OCI-LY7 (cell line): ENCODE measurements around the gene SEPSECS.

ENCODE experiments used
- CTCF ChIP-seq: fragments of 200-600 bp; sonication (generic); conservative IDR thresholded peaks from 2 replicates; pipeline ENCODE4 v1.5.1; 2014; ENCODE audit warnings: mild to moderate bottlenecking, antibody characterized with exemption, low read length, moderate library complexity, mixed read lengths
- EZH2phosphoT487 ChIP-seq: fragments of 200-600 bp; sonication (generic); IDR thresholded peaks from 2 replicates; pipeline ENCODE4 v1.6.1; 2018; ENCODE audit warnings: low read depth, borderline replicate concordance, mild to moderate bottlenecking, mixed run types, antibody characterized with exemption, low read length, moderate library complexity, mixed read lengths

DNA sequence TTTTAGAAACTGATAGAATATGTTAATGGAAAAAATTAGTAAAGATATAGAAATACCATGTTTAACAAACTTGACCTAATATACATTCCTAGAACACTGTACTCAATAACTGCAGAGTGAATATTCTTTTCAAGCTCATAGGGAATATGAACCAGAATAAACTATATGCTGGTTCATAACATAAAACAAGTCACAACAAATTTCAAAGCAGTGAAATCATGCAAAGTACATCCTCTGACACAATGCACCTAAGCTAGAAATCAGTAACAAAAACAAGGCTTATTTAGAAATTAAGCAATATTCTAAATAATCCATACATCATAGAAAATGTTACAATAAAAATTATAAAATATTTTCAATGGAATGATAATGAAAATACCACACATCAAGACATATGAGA is 9.2 kb upstream of the SEPSECS start:
- TF ChIP-seq CTCF (no peak), EZH2phosphoT487 (no peak)
